ENCODE data around the gene TP53I11. TPM values are rescaled to one million over a fixed set of nuclear protein-coding genes. Genes with fewer than 3 reads are reported as not detected.

Gene TP53I11
- total RNA-seq, 1 experiment from 2014 or later, result 7.7 TPM

DNA sequence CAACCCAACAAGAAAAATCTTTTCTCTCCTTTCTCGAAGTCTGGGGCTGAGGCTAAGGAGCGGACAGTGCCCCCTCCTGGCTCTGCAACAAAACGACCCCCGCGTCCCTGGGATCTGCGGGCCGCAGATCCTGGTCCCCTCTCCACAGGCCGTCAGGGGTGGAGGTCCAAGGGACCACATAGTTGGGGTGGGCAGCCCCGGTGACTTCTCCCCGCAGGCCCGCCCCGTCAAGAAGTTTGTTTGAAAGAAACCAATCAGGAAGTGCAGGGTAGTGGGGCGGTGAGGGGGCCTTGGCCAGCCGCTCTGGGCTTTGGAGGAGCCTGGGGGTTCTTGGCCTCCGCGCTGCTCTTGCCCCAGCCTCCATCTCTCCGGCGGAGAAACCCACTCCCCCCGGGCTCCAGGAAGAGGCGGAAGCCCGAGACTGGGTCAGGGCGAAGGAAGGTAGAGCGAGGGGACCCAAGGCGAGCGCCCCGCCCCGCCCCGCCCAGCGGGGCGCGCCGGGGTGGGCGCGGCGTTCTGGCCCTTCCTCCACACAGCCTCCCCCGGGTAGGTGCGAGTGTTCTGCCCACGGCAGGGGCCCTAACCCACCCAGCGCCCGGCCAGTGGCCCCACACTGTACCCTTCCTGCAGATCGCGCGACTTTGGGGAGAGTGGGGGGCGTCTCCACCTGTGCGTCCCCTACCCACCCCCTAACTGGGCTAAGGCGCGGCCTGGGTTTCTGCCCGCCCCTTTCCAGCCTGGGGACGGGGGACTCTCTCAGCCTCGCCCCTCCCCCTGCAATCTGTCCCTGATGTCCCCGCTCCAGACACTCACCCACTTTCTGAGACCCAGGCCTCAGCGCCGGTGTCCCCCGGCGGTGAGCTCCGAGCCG lies 1.3 kb downstream of the TP53I11 start:
- intact Hi-C loops (cut with micrococcal nuclease; ENCODE audit: unreplicated experiment), result no loop called here
- ChIA-PET POLR2A (no interaction called here), CTCF (no interaction called here)
- H3K27ac Mint-ChIP-seq (ENCODE audit: unreplicated experiment), result no peak overlapping the region
- BruUV-seq (replicated peaks), result no TSS peak
- no peaks in the 10 kb centered on the region for H3K36me3 Mint-ChIP-seq (ENCODE audit: insufficient read depth, unreplicated experiment)
- DNase-seq, result no peak
- no peaks in the 10 kb centered on the region for H3K27me3 Mint-ChIP-seq (ENCODE audit: insufficient read depth, unreplicated experiment)
- no peaks in the 10 kb centered on the region for H3K9me3 Mint-ChIP-seq (ENCODE audit: unreplicated experiment)
- Histone ChIP-seq H3K27me3 (replicated peaks; ENCODE audit: control insufficient read depth, insufficient read depth, low read length) (no peaks in the 10 kb centered on the region), H3K9me3 (no peaks in the 10 kb centered on the region), H3K36me3 (ENCODE audit: control insufficient read depth, insufficient read depth, low read length) (no peaks in the 10 kb centered on the region), H3K4me1 (peaks cover 7% of the 10 kb centered on the region), H3K4me3 (ENCODE audit: low read depth, low read length) (peak overlapping the region; percentile 63)
- TF ChIP-seq, protein P1, sequence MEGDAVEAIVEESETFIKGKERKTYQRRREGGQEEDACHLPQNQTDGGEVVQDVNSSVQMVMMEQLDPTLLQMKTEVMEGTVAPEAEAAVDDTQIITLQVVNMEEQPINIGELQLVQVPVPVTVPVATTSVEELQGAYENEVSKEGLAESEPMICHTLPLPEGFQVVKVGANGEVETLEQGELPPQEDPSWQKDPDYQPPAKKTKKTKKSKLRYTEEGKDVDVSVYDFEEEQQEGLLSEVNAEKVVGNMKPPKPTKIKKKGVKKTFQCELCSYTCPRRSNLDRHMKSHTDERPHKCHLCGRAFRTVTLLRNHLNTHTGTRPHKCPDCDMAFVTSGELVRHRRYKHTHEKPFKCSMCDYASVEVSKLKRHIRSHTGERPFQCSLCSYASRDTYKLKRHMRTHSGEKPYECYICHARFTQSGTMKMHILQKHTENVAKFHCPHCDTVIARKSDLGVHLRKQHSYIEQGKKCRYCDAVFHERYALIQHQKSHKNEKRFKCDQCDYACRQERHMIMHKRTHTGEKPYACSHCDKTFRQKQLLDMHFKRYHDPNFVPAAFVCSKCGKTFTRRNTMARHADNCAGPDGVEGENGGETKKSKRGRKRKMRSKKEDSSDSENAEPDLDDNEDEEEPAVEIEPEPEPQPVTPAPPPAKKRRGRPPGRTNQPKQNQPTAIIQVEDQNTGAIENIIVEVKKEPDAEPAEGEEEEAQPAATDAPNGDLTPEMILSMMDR (IDR thresholded peaks at IDR 0.05; ENCODE audit: insufficient read depth in 1 of 2, low read depth in 1 of 2, low read length in 1 of 2, severe bottlenecking in 1 of 2, unreplicated experiment in 1 of 2), result peak; percentile 10 to 19
- H3K4me3 Mint-ChIP-seq (ENCODE audit: unreplicated experiment), result peak overlapping the region; percentile 65
- H3K4me1 Mint-ChIP-seq (ENCODE audit: low read depth, unreplicated experiment), result peaks cover 2% of the 10 kb centered on the region

DNA sequence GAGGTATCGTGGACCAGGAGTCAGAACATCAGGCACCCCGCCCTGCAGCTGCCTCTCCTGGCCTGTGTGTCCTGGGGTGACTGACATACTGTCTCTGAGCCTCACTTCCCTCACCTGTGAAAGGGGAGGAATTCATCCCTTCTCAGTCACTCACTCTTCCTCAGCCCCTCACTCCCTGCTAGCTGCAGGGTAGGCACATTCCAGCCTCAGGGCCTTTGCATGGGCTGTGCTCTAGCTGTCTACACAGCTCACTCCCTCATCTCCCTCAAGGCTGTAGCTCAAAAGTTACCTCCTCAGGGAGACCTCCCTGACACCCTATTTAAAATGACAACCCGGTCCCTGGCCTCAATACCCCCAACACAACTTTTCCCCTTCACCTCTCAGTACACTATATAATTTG lies 2.5 kb downstream of the TP53I11 start:
- Histone ChIP-seq H3K9me3 (no peaks in the 10 kb centered on the region), H3K27me3 (replicated peaks; ENCODE audit: control insufficient read depth, insufficient read depth, low read length) (no peaks in the 10 kb centered on the region), H3K4me1 (peaks cover 7% of the 10 kb centered on the region), H3K36me3 (ENCODE audit: control insufficient read depth, insufficient read depth, low read length) (no peaks in the 10 kb centered on the region), H3K4me3 (ENCODE audit: low read depth, low read length) (no peak overlapping the region)
- peaks cover 4% of the 10 kb centered on the region for H3K36me3 Mint-ChIP-seq (ENCODE audit: insufficient read depth, unreplicated experiment)
- H3K4me3 Mint-ChIP-seq (ENCODE audit: unreplicated experiment), result no peak overlapping the region
- TF ChIP-seq, protein P1 (IDR thresholded peaks at IDR 0.05; ENCODE audit: insufficient read depth in 1 of 2, low read depth in 1 of 2, low read length in 1 of 2, severe bottlenecking in 1 of 2, unreplicated experiment in 1 of 2), result no peak
- BruUV-seq (replicated peaks), result no TSS peak
- ChIA-PET CTCF (interaction anchor here (0.7 kb wide), 1 partner anchor 38 kb away, joined by 5 read pairs; no protein-coding TSS in a partner anchor), POLR2A (no interaction called here)
- intact Hi-C loops (cut with micrococcal nuclease; ENCODE audit: unreplicated experiment), result no loop called here
- no peaks in the 10 kb centered on the region for H3K9me3 Mint-ChIP-seq (ENCODE audit: unreplicated experiment)
- H3K27me3 Mint-ChIP-seq (ENCODE audit: insufficient read depth, unreplicated experiment), result no peaks in the 10 kb centered on the region
- no peak for DNase-seq
- no peak overlapping the region for H3K27ac Mint-ChIP-seq (ENCODE audit: unreplicated experiment)
- no peaks in the 10 kb centered on the region for H3K4me1 Mint-ChIP-seq (ENCODE audit: low read depth, unreplicated experiment)

DNA sequence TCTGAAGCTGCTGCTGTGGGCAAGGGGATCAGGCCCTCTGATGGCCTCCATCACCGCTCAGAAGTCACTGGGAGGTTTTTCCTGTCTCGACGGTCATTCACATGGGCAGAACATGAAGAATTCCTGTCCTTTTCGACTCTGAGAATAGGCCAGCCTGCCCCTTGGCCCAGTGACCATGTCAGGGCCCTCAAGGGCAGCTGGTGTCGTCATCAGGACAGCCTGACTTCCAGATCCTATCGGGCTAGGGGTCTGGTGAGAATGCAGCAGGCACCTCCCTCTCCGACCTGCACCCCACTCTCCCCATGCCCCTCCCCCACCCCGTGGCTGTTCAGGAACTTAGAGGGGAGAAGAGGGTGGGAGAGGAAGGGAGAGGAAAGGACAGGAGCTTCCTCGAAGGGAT lies 3.6 kb downstream of the TP53I11 start:
- Mint-ChIP-seq H3K27me3 (ENCODE audit: insufficient read depth, unreplicated experiment) (no peaks in the 10 kb centered on the region), H3K27ac (ENCODE audit: unreplicated experiment) (no peak overlapping the region), H3K36me3 (ENCODE audit: insufficient read depth, unreplicated experiment) (peaks cover 4% of the 10 kb centered on the region), H3K4me1 (ENCODE audit: low read depth, unreplicated experiment) (no peaks in the 10 kb centered on the region), H3K4me3 (ENCODE audit: unreplicated experiment) (no peak overlapping the region), H3K9me3 (ENCODE audit: unreplicated experiment) (no peaks in the 10 kb centered on the region)
- POLR2A ChIA-PET, result no interaction called here
- no peak overlapping the region for H3K4me3 ChIP-seq (ENCODE audit: low read depth, low read length)
- no peaks in the 10 kb centered on the region for H3K36me3 ChIP-seq (ENCODE audit: control insufficient read depth, insufficient read depth, low read length)
- intact Hi-C loops (cut with micrococcal nuclease; ENCODE audit: unreplicated experiment), result no loop called here
- no TSS peak for BruUV-seq (replicated peaks)
- no peak for DNase-seq
- CTCF ChIA-PET, result interaction anchor here (0.5 kb wide), 1 partner anchor 161 kb away, joined by 5 read pairs; no protein-coding TSS in a partner anchor
- H3K27me3 ChIP-seq (replicated peaks; ENCODE audit: control insufficient read depth, insufficient read depth, low read length), result no peaks in the 10 kb centered on the region
- TF ChIP-seq, protein P1 (IDR thresholded peaks at IDR 0.05; ENCODE audit: insufficient read depth in 1 of 2, low read depth in 1 of 2, low read length in 1 of 2, severe bottlenecking in 1 of 2, unreplicated experiment in 1 of 2), result no peak
- H3K9me3 ChIP-seq, result no peaks in the 10 kb centered on the region
- H3K4me1 ChIP-seq, result no peaks in the 10 kb centered on the region; the same call in 1 of the 2 replicates
